Glomerular endothelial cell (primary cell): ENCODE measurements around the gene PPM1L. TPM values are rescaled to one million over a fixed set of nuclear protein-coding genes. Genes with fewer than 3 reads are reported as not detected.
A peak's percentile ranks its signal among the peaks of the same experiment; 100 is the strongest.

Source experiments
- DNase-seq: peaks from one replicate; pipeline ENCODE4 v3.0.0-alpha.2; 2011; ENCODE audit warnings: low read depth, low spot score; ENCODE audit errors: extremely low read depth
- total RNA-seq: library from RNA; depleted of rRNA; stranded (reverse); fragments of >200 nt; gene quantifications from 2 replicates; pipeline ENCODE4 v1.2.3, GENCODE V29; 2015

PPM1L gene
- total RNA-seq, 1 donor from 2014 or later = 3.2 TPM

DNA sequence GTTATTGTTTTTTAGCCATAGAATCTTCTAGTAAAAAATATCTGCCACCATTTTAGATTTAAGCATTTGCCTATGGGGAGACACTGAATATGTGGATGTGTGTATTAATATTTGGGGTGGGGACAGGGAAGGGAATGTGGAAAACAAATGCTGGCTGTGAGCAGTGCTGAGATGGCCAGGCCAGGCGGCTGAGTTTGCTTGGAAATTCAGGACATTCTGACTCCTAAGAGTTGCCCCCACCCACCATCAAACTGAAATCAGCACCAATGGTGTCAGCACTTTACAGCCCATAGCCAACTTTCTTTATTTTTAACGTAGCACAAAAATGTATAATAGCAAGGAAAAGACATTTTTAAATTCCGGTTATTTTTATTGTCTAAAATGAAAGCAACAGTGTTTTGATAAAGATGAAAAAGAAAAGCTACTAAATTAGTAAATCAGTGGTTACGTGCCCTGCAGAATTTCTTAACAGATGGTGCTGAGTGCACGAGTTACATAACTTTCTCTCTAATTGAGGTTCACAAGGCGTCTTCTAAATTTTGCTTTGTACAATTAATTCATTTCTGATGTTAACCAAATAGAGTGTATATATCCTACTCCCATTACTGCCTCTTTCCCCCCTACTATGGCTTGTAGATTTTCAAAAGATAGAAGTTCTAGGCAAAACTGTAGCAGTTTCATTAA is 315.1 kb downstream of the PPM1L start:
- DNase-seq = no peak

DNA sequence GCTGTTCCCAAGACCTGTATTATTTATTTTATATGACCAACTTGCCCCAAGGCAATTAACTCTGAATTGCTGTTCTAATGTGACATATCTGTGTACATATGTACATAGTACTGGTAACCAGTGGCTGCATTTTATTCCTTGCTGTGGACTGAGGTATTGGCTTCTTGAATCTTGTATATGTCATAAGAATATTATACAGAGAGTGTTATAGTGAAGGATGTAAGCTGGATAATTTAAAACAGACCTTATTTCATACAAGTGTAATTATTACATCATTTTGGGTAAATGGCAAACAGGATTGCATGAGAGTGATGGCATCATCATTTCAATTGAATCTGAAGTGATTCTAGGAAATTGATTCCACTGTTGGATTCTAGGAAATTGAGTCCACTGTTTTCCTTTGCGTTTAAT is 316.2 kb downstream of the PPM1L start:
- no peak for DNase-seq

DNA sequence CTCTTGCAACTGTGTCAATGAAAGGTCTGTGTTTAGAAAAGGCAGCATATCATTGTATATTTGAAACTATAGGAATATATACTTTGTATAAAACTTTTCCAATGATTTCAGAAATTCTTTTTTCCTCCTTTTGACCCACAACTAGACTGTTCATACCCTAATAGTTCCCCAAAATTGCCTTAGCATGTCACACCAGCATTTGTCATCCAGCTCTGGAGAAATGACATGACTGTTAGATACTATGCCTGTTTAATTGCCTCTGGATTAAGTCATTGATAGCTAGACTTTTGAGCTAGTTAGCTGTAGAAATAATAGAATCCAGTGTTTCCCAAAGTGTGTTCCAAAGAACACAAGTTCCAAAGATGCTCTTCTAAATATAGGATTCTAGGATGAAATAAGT is 316.7 kb downstream of the PPM1L start:
- DNase-seq = no peak

- no peak for DNase-seq
Measured at GRCh38 chr3:161073181-161073580, 317.1 kb downstream of the PPM1L start.

- no peak for DNase-seq
Measured at GRCh38 chr3:161081633-161082032, 325.6 kb downstream of the PPM1L start.

- DNase-seq = no peak
Measured at GRCh38 chr3:161082063-161082462, 326.0 kb downstream of the PPM1L start.

- DNase-seq = no peak
Measured at GRCh38 chr3:161083131-161083530, 327.1 kb downstream of the PPM1L start.

DNA sequence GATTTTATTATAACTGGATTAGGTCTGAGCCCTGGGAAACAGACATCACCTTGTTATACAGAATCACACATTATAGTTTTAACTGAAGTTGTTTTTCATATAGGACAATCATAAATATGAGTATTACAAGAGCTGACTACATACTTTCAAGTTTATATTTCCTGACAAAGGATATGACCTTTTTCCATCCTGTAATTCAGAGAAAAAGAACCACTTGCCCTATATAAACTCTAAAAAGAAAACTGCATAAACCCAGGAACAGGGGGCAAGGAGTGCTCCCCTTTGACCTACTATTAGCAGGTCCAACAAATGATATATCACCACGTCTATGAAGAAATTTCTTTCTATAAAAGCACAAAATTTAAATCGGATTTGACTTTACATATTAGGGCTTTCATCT is 328.2 kb downstream of the PPM1L start:
- no peak for DNase-seq

DNA sequence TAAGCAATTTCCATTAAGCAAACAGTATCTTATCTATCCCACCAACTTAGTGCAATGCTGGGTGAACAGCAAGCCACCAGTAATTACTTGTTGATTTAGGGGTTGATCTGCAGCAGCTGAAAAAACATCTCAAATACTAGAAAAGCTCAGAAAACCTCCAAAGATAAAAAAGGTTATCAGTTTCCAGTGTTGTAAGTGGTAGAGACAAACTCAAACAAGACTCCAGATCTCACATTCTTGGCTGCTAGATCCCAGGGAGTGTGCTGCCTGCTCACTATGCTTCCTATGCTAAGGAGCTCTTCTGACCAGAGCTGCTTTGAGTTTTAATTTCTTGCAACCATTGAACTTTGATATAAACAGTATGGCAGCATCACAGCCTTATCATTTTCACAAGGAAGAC is 337.9 kb downstream of the PPM1L start:
- DNase-seq = no peak

DNA sequence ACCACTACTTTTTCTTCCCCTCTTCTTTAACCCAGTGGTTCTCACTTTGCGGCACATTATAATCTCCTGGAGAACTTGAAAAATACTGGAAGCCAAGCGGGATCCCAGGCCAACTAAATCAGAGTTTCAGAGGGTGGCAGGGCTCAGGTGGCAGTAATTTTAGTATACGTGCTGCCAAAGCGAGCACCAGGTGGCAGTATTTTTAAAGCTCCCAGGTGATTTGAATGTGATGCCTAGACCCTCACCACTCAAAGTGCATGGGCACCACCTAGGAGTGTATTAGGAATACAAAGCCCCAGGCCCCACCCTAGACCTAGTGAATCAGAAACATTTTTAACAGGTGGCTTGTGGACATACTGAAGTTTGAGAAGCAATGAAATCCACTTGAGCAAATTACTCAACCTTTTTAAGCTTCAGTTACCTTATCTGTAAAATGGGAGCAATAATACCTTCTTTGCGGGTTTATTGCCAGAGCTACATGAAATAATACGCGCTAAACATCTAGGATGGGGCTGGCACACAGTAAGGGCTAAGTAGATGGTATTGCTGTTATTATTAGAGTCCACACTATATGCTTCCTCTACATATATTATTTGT is 340.8 kb downstream of the PPM1L start:
- no peak for DNase-seq

GRCh38 chr3:161100994-161101393 is 345.0 kb downstream of the PPM1L start:
- DNase-seq = no peak

- DNase-seq = no peak
Measured at GRCh38 chr3:161101609-161102008, 345.6 kb downstream of the PPM1L start.

GRCh38 chr3:161103776-161104385 is 347.9 kb downstream of the PPM1L start:
- no peak for DNase-seq

DNA sequence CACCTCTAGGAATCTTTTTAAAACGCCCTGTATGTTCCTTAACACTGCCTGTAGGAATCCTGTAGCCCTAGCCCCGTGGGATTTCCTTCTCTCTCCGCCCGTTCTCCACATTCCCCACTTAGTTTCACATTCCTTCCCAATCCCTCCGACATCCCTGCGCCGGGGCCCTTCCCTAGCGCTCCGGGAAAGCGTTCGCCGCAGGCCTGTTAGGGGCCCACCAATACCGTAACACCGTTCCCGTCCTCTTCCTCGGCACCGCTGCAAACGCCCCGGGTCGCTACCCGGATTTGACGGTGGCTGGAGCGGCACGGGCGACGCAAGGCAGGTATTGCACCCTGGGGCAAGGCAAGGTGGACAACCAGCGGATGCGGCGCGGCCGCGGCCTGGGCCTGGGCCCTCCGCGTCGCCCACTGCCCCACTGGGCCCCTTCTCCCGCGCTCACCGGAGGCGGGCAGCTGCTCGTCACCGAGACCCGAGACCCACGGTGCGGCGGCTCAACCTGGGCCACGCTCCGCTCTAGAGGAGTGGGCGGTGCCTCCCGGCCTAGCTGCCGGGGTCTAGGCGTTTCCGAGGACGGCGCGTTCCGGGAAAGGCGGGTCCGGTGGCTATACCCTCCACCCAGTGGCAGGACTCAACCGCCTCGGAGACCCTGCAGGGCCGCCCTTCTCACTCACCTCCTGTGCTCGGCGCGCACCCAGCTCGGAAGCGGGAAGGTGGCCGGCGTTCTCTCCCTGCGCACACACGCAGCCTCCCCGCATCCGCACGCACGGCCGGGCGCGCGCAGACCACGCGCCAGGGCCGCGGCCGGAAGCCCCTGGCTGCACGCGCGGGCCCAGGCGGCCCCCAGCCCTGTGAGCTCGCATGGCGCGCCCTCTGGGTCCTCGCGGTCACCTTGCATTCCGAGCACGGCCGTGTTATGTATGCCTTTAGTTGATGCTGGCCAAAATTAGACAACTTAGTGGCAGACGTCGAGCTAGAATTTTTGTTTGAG is 348.8 kb downstream of the PPM1L start, which contains the start of gene B3GALNT1:
Gene B3GALNT1, minus strand, starts transcription at position 789 of the 991 bp plus-strand sequence. CDS start 18,595 bp downstream, outside the sequence.
- DNase-seq = peak; percentile 9

DNA sequence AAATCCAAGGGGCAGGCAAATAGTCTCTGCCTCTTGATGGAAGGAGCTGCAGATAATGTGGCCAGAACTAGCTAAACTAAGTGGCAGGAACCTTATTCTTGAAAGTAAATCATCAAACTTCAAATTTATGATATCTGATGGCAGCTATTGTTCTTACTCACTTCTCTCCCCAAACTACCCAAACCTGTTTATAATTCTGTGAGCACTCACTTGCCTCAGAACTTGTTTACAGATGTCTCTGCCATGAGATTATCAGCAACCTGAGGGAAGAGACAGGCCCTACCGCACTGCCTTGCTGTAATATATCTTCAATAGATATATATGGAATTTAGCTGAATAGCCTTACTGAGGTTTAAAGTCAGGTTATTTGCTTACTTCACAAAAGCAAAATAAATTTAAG is 351.3 kb downstream of the PPM1L start:
- no peak for DNase-seq

GRCh38 chr3:161108840-161109239 is 352.8 kb downstream of the PPM1L start:
- no peak for DNase-seq

- no peak for DNase-seq
Measured at GRCh38 chr3:161117646-161118045, 361.6 kb downstream of the PPM1L start.

DNA sequence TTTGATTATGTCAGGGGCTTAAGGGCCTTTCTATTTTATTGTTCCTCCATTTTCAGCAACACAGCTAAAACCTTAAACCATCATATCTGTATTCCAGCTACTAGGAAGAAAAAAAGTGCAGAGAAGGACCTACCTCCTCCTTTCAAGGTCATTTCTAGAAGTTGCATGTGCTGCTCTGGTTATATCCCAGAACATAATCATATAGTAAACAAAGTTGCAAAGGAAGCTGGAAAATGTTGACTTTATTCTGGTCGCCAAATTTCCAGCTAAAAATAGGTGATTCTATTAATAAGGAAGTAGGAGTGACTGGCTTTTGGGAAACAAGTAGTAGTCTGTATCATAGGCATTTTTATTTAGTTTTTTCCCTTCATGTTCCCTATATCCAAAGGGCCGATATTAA is 370.5 kb downstream of the PPM1L start:
- no peak for DNase-seq
